Measurements from ENCODE around the gene INS. TPM values are rescaled to one million over a fixed set of nuclear protein-coding genes. Genes with fewer than 3 reads are reported as not detected.

Gene INS
- total and polyA plus RNA-seq, 2 of the 13 experiments (the other 11 are each of a cell fraction or from before 2014, with no cell fraction given) = not detected

- TF ChIP-seq PHF5A (CRISPR knock-in tag; IDR thresholded peaks at IDR 0.05; ENCODE audit: low read depth, unreplicated experiment) (no peak), FOSL1 (CRISPR knock-in tag; IDR thresholded peaks at IDR 0.05; ENCODE audit: borderline replicate concordance) (no peak), MEIS2 (CRISPR knock-in tag; IDR thresholded peaks at IDR 0.05) (no peak), MYC (CRISPR knock-in tag; IDR thresholded peaks at IDR 0.05; ENCODE audit: borderline replicate concordance) (no peak), ZBTB40 (IDR thresholded peaks at IDR 0.05) (no peak), ZBTB40 (CRISPR knock-in tag; IDR thresholded peaks at IDR 0.05) (no peak; the same call in 1 of the 2 replicates), DMAP1 (CRISPR knock-in tag; IDR thresholded peaks at IDR 0.05) (no peak), ZNF33B (CRISPR knock-in tag; IDR thresholded peaks at IDR 0.05) (no peak), REXO4 (CRISPR knock-in tag; IDR thresholded peaks at IDR 0.05; ENCODE audit: borderline replicate concordance) (no peak), ZNF556 (CRISPR knock-in tag; IDR thresholded peaks at IDR 0.05; ENCODE audit: borderline replicate concordance) (no peak), ZFX (CRISPR knock-in tag; IDR thresholded peaks at IDR 0.05; ENCODE audit: low read depth) (0 out of 2 replicates have a peak, but pooled peaks have one; percentile 38), ZBTB43 (CRISPR knock-in tag; conservative IDR thresholded peaks at IDR 0.05) (no peak), ZNF441 (CRISPR knock-in tag; IDR thresholded peaks at IDR 0.05; ENCODE audit: borderline replicate concordance) (no peak)
- TF ChIP-seq, protein P1, sequence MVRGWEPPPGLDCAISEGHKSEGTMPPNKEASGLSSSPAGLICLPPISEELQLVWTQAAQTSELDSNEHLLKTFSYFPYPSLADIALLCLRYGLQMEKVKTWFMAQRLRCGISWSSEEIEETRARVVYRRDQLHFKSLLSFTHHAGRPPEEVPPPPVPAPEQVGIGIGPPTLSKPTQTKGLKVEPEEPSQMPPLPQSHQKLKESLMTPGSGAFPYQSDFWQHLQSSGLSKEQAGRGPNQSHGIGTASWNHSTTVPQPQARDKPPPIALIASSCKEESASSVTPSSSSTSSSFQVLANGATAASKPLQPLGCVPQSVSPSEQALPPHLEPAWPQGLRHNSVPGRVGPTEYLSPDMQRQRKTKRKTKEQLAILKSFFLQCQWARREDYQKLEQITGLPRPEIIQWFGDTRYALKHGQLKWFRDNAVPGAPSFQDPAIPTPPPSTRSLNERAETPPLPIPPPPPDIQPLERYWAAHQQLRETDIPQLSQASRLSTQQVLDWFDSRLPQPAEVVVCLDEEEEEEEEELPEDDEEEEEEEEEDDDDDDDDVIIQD (CRISPR knock-in tag; IDR thresholded peaks at IDR 0.05; ENCODE audit: low read depth) = no peak
- TF ChIP-seq, protein P2, sequence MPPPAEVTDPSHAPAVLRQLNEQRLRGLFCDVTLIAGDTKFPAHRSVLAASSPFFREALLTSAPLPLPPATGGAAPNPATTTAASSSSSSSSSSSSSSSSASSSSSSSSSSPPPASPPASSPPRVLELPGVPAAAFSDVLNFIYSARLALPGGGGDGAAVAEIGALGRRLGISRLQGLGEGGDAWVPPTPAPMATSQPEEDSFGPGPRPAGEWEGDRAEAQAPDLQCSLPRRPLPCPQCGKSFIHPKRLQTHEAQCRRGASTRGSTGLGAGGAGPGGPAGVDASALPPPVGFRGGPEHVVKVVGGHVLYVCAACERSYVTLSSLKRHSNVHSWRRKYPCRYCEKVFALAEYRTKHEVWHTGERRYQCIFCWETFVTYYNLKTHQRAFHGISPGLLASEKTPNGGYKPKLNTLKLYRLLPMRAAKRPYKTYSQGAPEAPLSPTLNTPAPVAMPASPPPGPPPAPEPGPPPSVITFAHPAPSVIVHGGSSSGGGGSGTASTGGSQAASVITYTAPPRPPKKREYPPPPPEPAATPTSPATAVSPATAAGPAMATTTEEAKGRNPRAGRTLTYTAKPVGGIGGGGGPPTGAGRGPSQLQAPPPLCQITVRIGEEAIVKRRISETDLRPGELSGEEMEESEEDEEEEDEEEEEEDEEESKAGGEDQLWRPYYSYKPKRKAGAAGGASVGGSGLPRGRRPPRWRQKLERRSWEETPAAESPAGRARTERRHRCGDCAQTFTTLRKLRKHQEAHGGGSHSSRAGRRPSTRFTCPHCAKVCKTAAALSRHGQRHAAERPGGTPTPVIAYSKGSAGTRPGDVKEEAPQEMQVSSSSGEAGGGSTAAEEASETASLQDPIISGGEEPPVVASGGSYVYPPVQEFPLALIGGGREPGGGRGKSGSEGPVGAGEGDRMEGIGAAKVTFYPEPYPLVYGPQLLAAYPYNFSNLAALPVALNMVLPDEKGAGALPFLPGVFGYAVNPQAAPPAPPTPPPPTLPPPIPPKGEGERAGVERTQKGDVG (CRISPR knock-in tag; IDR thresholded peaks at IDR 0.05; ENCODE audit: borderline replicate concordance) = no peak
Measured at GRCh38 chr11:2130881-2131352, 30.1 kb downstream of the INS start (continued).

Measured in HepG2 (cell line).